Renal pelvis (tissue), 4 donors: ENCODE results near the gene ABL2. TPM values are rescaled to one million over a fixed set of nuclear protein-coding genes. Genes with fewer than 3 reads are reported as not detected.
"Not testable (repeated sequence)": the region's sequence is repeated elsewhere in the genome, so short reads cannot be mapped to it uniquely, and the experiment has no call there.

Experiments
- DNase-seq: peaks from one replicate; pipeline ENCODE4 v3.0.0-alpha.2; 2013
- polyA plus RNA-seq, 3 donors: library from polyadenylated mRNA; unstranded; fragments of 120-200 nt; gene quantifications; one replicate each; pipeline ENCODE4 v1.2.1, GENCODE V29; 2013; ENCODE audit not compliant: insufficient read length in 3 of 3

The ABL2 gene
- polyA plus RNA-seq, 3 donors: 8.3 to 13.0 (median 12.6) TPM

DNA sequence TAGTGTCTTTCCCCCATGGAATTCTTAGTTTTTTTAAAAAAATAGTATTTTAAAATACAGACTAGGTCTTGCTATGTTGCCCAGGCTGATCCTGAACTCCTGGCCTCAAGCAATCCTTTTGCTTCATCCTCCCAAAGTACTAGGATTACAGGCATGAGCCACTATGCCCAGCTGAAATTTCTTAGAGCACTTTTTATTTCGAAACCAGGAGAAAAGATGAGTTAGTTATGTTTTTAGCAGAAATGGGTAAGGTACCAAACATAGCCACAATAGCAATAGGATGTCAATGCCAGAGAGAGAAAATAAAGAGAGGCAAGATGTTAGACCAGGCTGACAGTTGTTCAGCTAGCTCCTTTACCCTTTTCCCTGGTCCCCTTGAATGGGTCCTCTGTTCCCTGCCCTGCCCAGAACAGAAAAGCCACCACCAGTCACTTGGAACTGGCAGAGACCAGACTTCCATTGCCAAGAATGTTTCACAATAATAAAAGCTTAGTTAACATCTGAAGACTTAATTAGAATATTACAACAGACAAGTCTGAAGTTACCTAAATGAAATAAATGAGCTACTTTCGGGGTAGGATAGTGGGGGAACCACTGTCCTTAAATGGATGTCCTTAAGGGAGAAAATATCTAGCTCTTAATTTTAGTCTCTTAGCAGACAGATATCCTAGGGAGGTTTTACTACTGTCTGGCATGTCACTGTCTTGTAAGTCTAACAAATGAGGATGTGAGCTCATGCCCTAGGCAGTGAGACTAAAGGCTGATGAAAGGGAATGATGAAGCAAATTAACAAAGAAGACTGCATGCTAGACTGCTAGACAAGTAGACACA, 54.3 kb downstream of the ABL2 start:
- DNase-seq: no peak

DNA sequence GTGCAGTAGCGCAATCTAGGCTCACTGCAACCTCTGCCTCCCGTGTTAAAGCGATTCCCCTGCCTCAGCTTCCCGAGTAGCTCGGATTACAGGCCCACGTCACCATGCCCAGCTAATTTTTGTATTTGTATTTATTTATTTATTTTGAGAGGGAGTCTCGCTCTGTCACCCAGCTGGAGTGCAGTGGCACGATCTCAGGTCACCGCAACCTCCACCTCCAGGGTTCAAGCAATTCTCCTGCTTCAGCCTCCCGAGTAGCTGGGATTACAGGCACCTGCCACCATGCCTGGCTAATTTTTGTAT, 59.1 kb downstream of the ABL2 start:
- not testable (repeated sequence) for DNase-seq

DNA sequence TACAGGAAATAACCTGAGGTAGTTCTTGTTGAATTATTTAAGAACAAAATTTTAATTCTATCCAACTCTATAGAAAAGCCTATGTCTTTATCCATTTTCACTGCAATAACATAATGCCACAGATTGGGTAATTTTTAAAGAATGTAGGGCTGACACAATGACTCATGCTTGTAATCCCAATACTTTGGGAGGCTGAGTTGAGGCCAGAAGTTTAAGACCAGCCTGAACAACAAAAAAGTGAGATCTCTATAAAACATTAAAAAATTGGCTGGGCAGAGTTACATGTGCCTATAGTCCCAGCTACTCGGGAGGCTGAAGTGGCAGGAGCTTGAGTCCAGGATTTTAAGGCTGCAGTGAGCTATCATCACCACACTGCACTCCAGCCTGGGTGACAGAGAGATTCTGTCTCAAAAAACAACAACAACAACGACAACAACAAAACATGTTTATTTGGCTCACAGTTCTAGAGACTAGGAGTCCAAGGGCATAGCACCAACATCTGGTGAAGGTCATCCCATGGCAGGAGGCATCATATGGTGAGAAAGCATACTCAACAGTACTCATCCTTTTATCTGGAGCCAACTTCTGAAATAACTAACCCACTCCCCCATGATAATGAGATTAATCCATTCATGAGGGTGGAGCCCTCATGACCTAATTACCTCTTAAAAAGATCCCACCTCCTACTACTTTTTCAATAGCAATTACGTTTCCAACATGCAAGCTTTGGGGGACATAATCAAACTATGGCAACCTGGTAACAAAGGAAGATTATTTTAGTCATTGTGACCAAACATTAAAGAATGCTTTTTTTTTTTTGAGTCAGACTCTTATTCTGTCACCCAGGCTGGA, 59.6 kb downstream of the ABL2 start:
- no peak for DNase-seq

DNA sequence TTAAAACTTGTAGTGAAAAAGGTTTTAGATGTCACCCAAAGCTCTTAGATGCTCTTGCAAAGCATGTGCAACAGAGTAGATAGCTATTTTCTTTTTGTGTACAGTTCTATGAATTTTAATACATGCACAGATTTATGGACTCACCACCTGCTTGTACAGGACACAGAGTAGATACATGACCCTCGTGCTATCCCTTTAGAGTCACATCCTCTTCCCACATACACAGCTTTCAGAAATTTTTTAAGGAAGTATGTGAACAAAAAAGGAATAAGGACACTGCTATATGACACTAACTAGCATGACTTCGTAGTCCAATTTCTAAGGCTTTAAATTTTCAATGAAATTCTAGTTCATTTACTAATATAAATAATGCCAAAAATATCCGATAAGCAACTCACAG, 60.9 kb downstream of the ABL2 start:
- no peak for DNase-seq

DNA sequence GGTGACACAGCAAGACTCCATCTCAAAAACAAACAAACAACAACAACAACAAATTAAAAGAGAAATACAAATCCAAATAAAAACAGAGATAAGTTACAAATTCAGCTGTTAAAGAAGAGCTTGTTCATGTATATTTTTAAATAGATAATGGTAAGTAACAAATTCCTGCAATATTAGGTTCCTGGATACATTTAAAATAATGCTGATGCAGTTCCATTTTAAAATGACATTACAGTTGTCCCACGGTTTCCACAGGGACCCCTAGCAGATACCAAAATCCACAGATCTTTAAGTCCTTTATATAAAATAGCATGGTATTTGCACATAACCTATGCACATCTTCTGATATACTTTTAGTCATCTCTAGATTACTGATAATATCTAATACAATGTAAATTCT, 61.5 kb downstream of the ABL2 start:
- no peak for DNase-seq

DNA sequence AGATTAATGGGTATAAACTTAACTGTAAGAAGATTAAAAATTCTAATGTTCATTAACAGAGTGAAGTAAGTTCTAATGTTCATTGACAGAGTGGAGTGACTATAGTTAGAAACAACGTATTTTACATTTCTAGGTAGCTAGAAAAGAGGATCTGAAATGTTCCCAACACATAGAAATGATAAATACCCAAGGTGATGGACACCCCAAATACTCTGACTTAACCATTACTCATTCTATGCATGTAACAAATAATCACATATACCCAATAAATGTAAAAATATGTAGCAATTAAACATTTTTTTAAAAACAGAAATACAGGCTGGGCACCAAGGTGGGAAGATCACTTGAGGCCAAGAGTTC, 62.1 kb downstream of the ABL2 start:
- no peak for DNase-seq

DNA sequence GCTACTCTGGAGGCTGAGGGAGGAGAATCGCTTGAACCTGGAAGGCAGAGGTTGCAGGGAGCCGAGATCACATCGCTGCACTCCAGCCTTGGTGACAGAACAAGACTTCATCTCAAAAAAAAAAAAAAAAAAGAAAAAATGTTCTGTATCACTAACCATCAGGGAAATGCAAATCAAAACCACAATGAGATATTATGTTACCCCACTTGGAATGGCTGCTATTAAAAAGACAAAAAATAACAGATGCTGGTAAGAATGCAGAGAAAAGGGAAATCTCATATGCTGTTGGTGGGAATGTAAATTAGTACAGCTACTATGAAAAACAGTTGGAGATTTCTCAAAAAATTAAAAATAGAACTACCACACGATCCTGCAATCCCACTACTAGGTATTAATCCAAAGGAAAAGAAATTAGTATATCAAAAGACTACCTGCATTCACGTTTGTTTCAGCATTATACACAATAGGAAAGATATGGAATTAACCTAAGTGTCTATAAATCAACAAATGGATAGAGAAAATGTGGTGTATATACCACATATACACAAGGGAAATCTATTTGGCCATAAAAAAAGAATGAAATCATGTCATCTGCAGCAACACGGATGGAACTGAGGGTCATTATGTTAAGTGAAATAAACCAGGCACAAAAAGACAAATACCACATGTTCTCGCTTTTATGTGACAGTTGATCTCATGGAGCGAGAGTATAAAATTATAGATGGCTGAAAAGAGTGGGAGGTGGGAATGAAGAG, 62.6 kb downstream of the ABL2 start:
- DNase-seq: no peak

DNA sequence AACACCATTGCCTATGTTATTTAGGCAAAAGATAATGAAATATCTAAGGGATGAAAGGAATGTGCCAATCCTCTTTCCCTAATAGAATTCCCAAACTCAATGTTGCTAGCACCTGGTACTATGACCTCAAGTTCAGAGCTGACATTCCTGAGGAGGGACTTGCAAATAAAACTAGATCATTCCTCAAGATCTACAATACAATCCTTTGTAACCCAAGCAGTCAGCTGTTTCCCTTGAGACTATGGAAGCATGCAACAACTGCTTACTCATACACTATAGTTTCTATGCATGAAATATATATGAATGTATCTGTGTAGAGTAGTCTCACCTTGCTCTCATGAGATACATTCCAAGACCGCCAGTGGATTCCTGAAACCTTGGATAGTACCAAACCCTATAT, 65.0 kb downstream of the ABL2 start:
- no peak for DNase-seq

DNA sequence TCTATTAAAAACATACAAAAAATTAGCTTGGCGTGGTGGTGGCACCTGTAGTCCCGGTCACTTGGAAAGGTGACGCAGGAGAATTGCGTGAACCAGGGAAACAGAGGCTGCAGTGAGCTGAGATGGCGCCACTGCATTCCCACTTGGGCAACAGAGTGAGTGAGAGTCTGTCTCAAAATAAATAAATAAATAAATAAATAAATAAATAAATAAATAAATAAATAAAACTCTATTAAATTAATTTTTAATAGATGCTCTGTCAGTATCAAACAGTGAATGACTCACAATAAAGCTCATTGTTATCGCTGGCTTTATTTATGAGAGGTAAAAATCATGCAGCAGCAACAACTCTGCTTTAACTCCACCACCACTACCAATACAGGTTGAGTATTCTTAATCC, 72.8 kb downstream of the ABL2 start:
- DNase-seq: no peak

DNA sequence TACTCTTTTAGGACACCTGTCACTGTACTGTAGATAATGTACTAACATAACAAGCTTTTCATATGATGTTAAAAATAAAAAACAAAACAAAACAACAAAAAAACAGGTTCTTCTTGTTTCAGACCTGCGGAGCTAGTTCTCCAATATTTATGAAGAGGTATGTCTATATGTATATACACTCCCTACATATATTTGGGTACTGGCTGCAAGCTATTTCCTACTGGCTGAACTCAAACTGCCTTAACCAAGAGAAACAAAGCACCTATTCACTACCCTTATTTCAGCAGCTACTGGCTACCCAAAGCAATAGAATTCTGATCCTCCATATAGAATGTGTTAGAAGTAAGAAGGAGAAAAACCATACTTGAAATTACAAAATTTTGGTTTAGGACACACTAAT, 73.5 kb downstream of the ABL2 start:
- DNase-seq: no peak

DNA sequence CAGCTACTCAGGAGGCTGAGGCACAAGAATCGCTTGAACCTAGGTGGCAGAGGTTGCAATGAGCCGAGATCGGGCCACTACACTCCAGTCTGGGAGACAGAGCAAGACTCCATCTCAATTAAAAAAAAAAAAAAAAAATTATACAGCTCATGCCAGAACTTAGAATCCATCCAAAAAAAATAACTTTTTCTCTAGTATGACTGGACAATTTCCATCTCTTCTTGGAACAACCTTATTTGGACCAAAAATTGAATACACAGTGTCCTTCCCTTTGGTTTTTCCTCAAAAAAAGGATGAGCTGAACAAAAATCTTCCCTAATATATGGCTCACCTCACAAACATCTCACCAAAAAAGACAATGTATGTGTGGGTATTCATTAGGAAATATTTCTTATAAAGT, 73.9 kb downstream of the ABL2 start:
- DNase-seq: no peak

DNA sequence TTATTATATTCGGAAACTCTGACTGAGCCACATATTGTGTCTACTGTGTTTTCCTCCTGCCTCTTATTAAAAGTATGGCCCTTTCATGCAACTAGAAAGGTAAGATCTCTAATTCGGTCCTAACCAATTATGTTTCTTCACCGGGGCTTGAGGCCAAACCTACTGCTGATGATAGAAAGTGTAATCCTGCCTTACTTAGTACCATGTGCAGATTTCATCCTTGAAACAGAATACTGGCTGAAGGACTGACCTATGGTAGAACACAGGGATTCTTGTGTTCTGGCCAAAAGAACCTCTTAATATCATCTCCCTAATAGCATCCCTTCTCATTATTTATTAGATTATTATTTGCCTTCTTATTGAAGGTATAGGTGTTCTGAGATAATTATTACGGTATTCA, 75.0 kb downstream of the ABL2 start:
- DNase-seq: no peak

DNA sequence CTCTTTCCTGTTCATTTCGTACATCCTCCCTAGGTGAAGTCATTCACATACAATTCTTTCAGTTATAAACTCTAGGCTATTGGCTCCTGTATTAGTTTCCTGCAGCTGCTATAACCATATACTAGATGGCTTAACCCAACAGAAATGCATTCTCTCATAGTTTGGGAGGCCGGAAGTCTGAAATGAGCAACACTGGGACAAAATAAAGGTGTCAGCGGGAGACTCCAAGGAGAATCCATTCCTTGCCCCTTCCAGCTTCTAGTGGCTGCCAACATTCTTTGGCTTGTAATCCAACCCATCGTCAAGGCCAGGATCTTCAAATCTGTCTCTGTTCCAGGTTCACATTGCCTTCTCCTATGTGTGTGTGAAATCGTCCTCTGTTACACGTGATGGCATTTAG, 76.3 kb downstream of the ABL2 start:
- DNase-seq: no peak

DNA sequence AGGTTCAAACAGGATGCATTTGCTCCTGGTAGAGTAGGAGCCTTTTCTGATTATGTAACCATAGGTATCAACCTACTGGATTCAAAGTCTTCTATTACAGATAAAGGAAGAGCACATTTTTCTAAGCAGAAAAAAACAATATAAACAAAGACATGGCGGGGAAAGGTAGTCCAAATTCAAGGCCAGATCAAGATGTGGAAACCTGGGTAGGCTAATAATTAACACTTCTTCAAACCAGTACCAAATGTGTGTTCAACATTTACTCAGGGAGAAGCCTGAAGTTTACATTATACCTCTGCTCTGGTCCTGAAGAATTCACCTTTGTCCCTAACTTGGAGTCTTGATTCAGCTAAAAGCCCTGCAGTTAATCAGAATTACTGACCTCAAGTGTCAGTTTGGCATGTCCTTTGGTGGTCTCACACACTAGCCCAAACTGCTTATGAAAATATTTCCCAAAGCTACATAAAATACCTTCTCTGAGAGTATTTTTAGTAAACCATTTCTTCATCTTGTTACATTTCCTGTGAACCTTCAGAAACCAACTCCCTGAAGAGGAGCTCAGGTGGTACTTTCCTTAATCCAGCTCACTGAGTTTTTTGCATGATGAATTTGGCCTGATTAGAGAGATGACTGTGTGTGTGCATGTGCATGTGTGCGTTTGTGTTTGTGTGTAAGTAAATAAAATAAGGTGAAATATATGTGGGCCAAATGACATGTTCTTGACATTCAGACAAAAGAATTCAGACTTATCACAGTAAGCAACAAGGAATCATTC, 77.4 kb downstream of the ABL2 start:
- DNase-seq: peak; percentile 7

DNA sequence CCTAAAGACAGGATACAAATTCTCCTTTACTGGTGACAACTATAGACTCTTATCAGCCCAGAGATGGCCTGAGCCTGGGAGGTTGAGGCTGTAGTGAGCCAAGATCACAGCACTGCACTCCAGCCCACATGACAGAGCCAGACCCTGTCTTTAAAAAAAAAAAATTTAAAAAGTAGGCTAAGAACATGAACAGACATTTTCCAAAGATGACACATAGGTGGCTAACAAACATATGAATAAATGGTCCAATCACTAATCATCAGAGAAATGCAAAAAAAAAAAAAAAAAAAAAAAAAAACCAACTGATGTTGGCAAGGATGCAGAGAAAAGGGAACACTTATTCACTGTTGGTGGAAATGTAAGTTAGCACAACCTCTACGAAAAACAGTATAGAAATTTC, 82.6 kb downstream of the ABL2 start:
- DNase-seq: no peak

DNA sequence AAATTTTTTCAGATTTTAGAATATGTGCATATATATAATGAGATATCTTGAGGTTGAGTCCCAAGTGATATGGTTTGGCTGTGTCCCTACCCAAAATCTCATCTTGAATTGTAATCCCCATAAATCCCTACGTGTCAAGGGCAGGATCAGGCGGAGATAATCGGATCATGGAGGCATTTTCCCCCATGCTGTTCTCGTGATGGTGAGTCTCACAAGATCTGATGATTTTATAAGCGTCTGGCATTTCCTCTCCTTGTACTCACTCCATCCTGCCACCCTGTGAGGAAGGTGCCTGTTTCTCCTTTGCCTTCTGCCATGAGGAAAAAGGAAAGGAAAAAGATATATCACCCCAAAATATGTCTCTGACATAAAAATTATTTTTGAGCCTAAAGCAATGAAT, 83.0 kb downstream of the ABL2 start:
- no peak for DNase-seq

DNA sequence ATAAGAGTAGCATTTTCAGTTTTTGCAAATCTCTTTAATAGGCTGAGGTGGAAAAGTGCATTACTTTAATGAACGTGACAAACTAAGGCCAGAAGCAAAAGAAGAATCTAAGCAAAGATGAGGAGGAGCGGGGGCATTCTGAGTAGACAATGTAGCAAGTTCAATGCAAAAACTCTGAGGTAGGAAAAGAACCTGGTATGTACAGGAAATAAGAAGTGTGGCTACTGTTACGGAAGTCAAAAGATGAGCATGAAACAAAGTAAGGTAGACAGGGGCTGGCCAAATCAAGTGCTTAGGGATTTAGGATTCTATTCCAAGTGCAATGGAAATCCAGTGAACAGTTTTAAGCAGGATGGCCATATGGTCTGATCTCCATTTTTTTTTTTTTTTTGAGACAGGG, 84.0 kb downstream of the ABL2 start:
- no peak for DNase-seq

DNA sequence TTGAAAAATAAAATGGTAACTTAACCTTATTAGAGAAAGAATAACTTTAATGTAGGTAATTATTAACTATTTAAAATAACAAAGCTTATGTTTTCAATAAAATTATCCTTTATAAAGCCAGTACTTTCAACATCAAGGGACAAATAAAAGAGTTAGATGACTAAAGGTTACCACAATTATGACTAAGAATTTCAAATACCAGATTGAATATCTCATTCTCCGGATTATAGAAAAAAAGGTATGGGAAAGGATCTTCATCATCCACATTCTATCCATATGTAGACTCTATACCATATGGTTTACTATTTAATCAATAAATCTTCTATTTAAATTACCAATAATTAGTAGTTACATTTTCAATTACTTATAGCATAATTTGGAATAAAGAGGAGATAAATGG, 84.9 kb downstream of the ABL2 start:
- no peak for DNase-seq

DNA sequence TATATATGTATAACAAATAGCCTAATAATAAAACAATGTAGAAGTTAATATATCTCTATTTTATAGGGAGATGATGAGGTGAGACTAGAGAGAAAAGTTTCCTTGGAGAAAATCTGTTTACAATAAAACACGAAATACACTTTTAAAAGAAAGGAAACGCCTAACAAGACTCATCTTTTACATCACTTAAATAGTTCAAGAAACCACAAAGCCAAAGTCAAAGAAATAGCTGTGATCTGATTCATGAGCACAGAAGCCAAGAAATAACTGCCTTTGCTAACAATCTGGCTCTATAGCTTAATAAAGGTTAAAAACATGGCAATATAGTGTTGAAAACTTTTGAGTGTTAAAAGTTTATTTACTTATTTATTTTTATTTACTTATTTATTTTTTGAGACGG, 86.2 kb downstream of the ABL2 start:
- no peak for DNase-seq

DNA sequence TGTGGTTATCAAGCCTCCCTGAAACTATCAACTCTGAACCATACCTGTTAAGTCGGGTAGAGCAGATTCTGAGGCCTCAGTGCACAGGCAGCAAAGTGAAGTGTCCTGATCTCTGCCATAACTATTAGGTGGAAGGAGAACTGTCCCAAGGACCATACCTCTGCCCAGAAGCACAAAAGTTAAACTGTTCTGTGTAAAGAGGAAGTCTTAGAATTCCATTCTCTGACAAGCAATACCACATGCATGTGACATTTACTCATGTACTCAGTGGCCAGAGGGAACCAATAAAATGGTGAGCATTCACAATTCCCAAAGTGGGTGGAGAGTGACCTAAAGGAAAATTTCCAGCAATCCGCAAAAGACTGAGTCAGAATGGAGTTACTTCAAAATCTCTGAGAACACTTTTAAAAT, 86.6 kb downstream of the ABL2 start:
- DNase-seq: no peak

DNA sequence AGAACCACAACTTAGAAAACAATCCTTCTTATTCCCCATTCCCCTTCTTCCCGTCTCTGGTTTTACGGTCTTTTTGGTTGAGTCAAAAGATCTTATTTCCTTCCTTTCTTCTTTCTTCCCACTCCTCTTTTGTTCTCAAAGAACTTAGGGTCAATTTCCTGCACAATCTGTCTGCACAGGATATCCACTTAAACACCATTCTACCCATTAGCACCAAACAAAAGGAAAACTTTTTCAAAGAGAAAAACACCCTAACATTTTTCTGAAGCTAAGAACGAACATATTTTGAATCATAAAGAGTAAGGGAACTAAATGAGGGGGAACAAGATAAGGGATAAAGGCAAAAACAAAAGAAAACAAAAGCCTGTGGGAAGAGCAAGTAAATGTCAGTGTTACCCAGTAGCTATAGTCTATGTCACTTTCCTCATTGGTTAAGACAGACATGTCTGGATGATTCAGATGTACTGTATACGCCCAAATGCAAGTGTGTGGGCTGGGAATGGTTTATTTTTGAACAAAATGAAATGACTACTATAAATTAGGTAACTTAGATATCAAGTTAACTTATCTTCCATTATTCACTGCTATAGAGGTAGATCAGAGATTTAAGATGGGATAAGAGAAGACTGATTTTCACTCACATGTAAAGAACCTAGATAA, 87.8 kb downstream of the ABL2 start:
- no peak for DNase-seq

DNA sequence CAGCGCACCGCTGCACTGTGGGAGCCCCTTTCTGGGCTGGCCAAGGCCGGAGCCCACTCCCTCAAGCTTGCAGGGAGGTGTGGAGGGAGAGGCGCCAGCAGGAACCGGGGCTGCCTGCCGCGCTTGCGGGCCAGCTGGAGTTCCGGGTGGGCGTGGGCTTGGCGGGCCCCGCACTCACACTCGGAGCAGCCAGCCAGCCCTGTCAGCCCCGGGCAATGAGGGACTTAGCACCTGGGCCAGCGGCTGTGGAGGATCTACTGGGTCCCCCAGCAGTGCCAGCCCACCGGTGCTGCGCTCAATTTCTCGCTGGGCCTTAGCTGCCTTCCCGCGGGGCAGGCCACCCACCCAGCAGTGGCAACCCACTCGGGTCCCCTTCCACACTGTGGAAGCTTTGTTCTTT, 90.7 kb downstream of the ABL2 start:
- not testable (repeated sequence) for DNase-seq
